ENCODE measurements around the gene DZIP1L. TPM values are rescaled to one million over a fixed set of nuclear protein-coding genes. Genes with fewer than 3 reads are reported as not detected.

DZIP1L gene
- total RNA-seq, 5 donors from 2014 or later (not counting 1 experiment from before 2014, with no cell fraction given), result not detected

DNA sequence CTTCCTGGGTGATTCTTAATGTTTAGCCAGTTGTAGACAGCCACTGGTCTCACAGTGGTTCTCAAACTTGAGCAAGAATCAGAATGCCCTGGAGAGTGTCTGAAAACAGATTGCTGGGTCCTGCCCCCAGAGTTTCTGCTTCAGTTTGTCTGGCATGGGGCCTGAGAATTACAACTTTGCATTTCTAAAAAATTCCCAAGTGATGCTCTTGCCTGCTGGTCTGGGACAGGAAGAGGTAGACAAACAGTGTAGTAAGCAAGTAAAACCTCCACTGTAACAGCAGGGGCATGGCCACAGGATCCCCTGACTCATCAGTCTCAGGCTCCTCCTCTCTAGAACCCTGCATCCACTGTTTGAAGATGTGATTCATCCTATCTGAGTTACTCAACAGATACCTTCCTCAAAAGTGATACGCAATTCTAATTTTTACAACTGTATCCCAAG lies 36.5 kb downstream of the DZIP1L start:
- ATAC-seq (replicated peaks in 1 of 4) (no peak), DNase-seq (no peak)
- no peaks in the 10 kb centered on the region for H3K9me3 ChIP-seq
- Mint-ChIP-seq H3K4me1 (peaks cover 18 to 25% (median 22%) of the 10 kb centered on the region in 3 donors), H3K9me3 (no peaks in the 10 kb centered on the region), H3K27ac (no peak overlapping the region), H3K36me3 (no peaks in the 10 kb centered on the region), H3K4me3 (no peak overlapping the region), H3K27me3 (no peaks in the 10 kb centered on the region)
- CTCF ChIA-PET, result interaction anchor here in 1 of 2 donors (1.0 kb wide), 1 partner anchor 9 kb away, joined by 3 read pairs; no protein-coding TSS in a partner anchor
- POLR2A ChIA-PET, result no interaction called here
- no CpG with 5 or more reads among the region's 1 CpG for whole genome bisulfite sequencing (ENCODE audit: insufficient coverage)
- H3K36me3 ChIP-seq (ENCODE audit: control insufficient read depth in 2 of 2, extremely low read depth in 1 of 2, insufficient read depth in 1 of 2, low read length in 1 of 2), result no peaks in the 10 kb centered on the region
- no peak overlapping the region for H3K27ac ChIP-seq (ENCODE audit: low read length)
- H3K27me3 ChIP-seq (replicated peaks in 1 of 2; ENCODE audit: control insufficient read depth in 2 of 2, extremely low read depth in 1 of 2, insufficient read depth in 2 of 2, low read length in 1 of 2), result peaks cover 0 to 20% of the 10 kb centered on the region in 2 experiments
- peaks cover 0 to 10% of the 10 kb centered on the region in 2 experiments for H3K4me1 ChIP-seq (ENCODE audit: control insufficient read depth in 1 of 2, extremely low read depth in 1 of 2, insufficient read depth in 2 of 2, low read length in 2 of 2)
- H3K4me3 ChIP-seq (ENCODE audit: control insufficient read depth in 1 of 2, extremely low read depth in 1 of 2, low read length in 1 of 2), result no peak overlapping the region

DNA sequence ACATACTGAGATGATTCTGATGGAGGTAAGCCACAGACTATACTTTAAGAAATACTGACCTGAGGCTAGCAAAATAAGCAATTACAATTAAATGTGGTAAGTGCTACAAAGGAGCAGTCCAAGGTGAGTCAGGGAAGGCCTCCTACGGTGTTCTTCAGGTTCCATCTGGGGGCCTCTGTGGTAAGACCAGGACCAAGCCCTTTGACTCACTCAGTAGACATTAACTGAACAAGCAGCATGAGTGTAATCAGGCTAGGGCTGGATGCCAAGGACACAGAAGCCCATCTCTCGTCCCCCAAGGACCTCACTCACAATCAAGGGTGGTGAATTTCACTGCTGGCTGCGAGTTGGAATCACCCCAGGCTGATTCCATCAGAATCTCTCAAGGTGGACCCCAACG lies 37.3 kb downstream of the DZIP1L start:
- Histone ChIP-seq H3K36me3 (ENCODE audit: control insufficient read depth in 2 of 2, extremely low read depth in 1 of 2, insufficient read depth in 1 of 2, low read length in 1 of 2) (no peaks in the 10 kb centered on the region), H3K27ac (ENCODE audit: low read length) (no peak overlapping the region), H3K27me3 (replicated peaks in 1 of 2; ENCODE audit: control insufficient read depth in 2 of 2, extremely low read depth in 1 of 2, insufficient read depth in 2 of 2, low read length in 1 of 2) (peaks cover 0 to 14% of the 10 kb centered on the region in 2 experiments), H3K4me1 (ENCODE audit: control insufficient read depth in 1 of 2, extremely low read depth in 1 of 2, insufficient read depth in 2 of 2, low read length in 2 of 2) (peaks cover 0 to 1% of the 10 kb centered on the region in 2 experiments), H3K9me3 (no peaks in the 10 kb centered on the region), H3K4me3 (ENCODE audit: control insufficient read depth in 1 of 2, extremely low read depth in 1 of 2, low read length in 1 of 2) (no peak overlapping the region)
- peaks cover 15 to 18% (median 17%) of the 10 kb centered on the region in 3 donors for H3K4me1 Mint-ChIP-seq
- H3K27me3 Mint-ChIP-seq, result peaks cover 0 to 7% of the 10 kb centered on the region in 2 donors
- no peaks in the 10 kb centered on the region for H3K9me3 Mint-ChIP-seq
- 60% methylated on average over 1 of the region's 4 CpGs for WGBS (ENCODE audit: insufficient coverage)
- H3K4me3 Mint-ChIP-seq, result no peak overlapping the region
- ChIA-PET POLR2A (no interaction called here), CTCF (interaction anchor here in 1 of 2 donors (0.6 to 1.0 kb wide), 2 partner anchors 8 to 1339 kb away, joined by 3 to 6 read pairs; no protein-coding TSS in a partner anchor)
- H3K27ac Mint-ChIP-seq, result no peak overlapping the region
- no peak for DNase-seq
- H3K36me3 Mint-ChIP-seq, result no peaks in the 10 kb centered on the region
- ATAC-seq (replicated peaks in 1 of 4), result no peak

DNA sequence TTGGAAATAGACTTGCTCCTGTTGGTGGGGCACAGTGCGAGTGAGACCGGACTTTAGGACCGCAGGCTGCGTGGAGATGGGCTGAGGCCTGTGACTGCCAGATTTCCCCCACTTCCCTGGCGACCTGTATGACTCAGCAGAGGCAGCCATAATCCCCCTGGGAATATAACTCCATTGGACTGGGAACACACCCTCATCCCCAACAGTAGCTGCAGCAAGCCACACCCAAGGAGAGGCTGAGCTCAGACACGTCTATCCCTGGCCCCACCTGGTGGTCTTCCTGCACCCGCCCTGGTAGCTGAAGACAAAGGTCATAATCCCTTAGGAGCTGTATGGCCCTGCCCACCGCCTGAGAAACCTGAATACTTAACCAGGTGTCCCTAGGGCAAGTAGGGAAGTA lies 42.6 kb downstream of the DZIP1L start:
- H3K27me3 Mint-ChIP-seq, result peaks cover 12 to 23% of the 10 kb centered on the region in 2 donors
- CTCF ChIA-PET, result no interaction called here
- Histone ChIP-seq H3K36me3 (ENCODE audit: control insufficient read depth in 2 of 2, extremely low read depth in 1 of 2, insufficient read depth in 1 of 2, low read length in 1 of 2) (no peaks in the 10 kb centered on the region), H3K4me1 (ENCODE audit: control insufficient read depth in 1 of 2, extremely low read depth in 1 of 2, insufficient read depth in 2 of 2, low read length in 2 of 2) (no peaks in the 10 kb centered on the region), H3K9me3 (no peaks in the 10 kb centered on the region), H3K27me3 (replicated peaks in 1 of 2; ENCODE audit: control insufficient read depth in 2 of 2, extremely low read depth in 1 of 2, insufficient read depth in 2 of 2, low read length in 1 of 2) (peaks cover 0 to 39% of the 10 kb centered on the region in 2 experiments), H3K27ac (ENCODE audit: low read length) (no peak overlapping the region), H3K4me3 (ENCODE audit: control insufficient read depth in 1 of 2, extremely low read depth in 1 of 2, low read length in 1 of 2) (no peak overlapping the region)
- no peaks in the 10 kb centered on the region for H3K9me3 Mint-ChIP-seq
- DNase-seq, result no peak
- ATAC-seq (replicated peaks in 1 of 4), result no peak
- no peaks in the 10 kb centered on the region for H3K36me3 Mint-ChIP-seq
- no peaks in the 10 kb centered on the region for H3K4me1 Mint-ChIP-seq
- no peak overlapping the region for H3K4me3 Mint-ChIP-seq
- POLR2A ChIA-PET, result interaction anchor here in 1 of 2 donors (0.6 kb wide), 1 partner anchor 1358 kb away, joined by 4 read pairs; no protein-coding TSS in a partner anchor
- H3K27ac Mint-ChIP-seq, result no peak overlapping the region
- WGBS (ENCODE audit: insufficient coverage), result 90% methylated on average over 7 of the region's 8 CpGs

GRCh38 chr3:138070006-138070405 lies 45.4 kb downstream of the DZIP1L start:
- H3K4me1 ChIP-seq (ENCODE audit: control insufficient read depth in 1 of 2, extremely low read depth in 1 of 2, insufficient read depth in 2 of 2, low read length in 2 of 2), result no peaks in the 10 kb centered on the region
- Mint-ChIP-seq H3K27me3 (peaks cover 12 to 23% of the 10 kb centered on the region in 2 donors), H3K4me3 (no peak overlapping the region), H3K27ac (no peak overlapping the region), H3K9me3 (no peaks in the 10 kb centered on the region), H3K4me1 (no peaks in the 10 kb centered on the region), H3K36me3 (no peaks in the 10 kb centered on the region)
- CTCF ChIA-PET, result interaction anchor here (0.7 to 1.6 kb wide), 7 partner anchors 8 to 627 kb away, joined by 3 to 9 read pairs (median 4); no protein-coding TSS in a partner anchor
- H3K27me3 ChIP-seq (replicated peaks in 1 of 2; ENCODE audit: control insufficient read depth in 2 of 2, extremely low read depth in 1 of 2, insufficient read depth in 2 of 2, low read length in 1 of 2), result peaks cover 0 to 41% of the 10 kb centered on the region in 2 experiments
- no CpG with 5 or more reads among the region's 4 CpGs for WGBS (ENCODE audit: insufficient coverage)
- no peak for DNase-seq
- POLR2A ChIA-PET, result no interaction called here
- H3K36me3 ChIP-seq (ENCODE audit: control insufficient read depth in 2 of 2, extremely low read depth in 1 of 2, insufficient read depth in 1 of 2, low read length in 1 of 2), result no peaks in the 10 kb centered on the region
- no peak overlapping the region for H3K4me3 ChIP-seq (ENCODE audit: control insufficient read depth in 1 of 2, extremely low read depth in 1 of 2, low read length in 1 of 2)
- no peak overlapping the region for H3K27ac ChIP-seq (ENCODE audit: low read length)
- H3K9me3 ChIP-seq, result no peaks in the 10 kb centered on the region
- ATAC-seq (replicated peaks in 1 of 4), result no peak

DNA sequence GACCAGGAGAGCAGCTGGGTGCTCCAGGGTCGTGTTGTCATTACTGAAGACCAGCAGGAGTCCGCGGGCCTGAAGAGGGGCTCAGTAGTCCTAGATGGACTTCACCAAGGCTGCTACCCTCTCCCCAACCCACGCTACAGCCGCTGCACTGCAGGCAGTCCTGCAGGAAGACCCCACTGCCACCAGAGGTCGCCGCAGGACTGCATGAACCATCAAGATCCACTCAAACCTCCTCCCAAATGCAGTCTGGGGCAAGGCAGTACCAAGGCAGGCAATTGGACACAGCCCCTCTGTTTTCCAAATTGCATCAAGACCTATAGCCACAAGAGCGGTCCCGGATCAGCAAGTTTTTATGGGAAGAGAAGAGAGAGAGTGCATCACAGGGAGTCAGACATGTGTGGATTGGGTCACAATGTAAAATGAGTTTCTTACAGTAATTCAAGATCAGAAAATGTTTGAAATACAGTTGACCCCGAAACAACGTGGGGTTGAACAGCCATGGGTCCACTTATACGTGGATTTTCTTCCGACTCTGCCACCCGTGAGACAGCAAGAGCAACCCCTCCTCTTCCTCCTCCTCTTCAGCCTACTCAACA lies 46.7 kb downstream of the DZIP1L start:
- Histone ChIP-seq H3K4me3 (ENCODE audit: control insufficient read depth in 1 of 2, extremely low read depth in 1 of 2, low read length in 1 of 2) (no peak overlapping the region), H3K27me3 (replicated peaks in 1 of 2; ENCODE audit: control insufficient read depth in 2 of 2, extremely low read depth in 1 of 2, insufficient read depth in 2 of 2, low read length in 1 of 2) (peaks cover 0 to 48% of the 10 kb centered on the region in 2 experiments), H3K9me3 (no peaks in the 10 kb centered on the region), H3K4me1 (ENCODE audit: control insufficient read depth in 1 of 2, extremely low read depth in 1 of 2, insufficient read depth in 2 of 2, low read length in 2 of 2) (no peaks in the 10 kb centered on the region), H3K36me3 (ENCODE audit: control insufficient read depth in 2 of 2, extremely low read depth in 1 of 2, insufficient read depth in 1 of 2, low read length in 1 of 2) (no peaks in the 10 kb centered on the region), H3K27ac (ENCODE audit: low read length) (no peak overlapping the region)
- 16% methylated on average over 7 of the region's 14 CpGs for WGBS (ENCODE audit: insufficient coverage)
- ATAC-seq (replicated peaks in 1 of 4), result peak; percentile 64 to 77 (median 72)
- ChIA-PET POLR2A (no interaction called here), CTCF (interaction anchor here (0.6 to 1.6 kb wide), 5 partner anchors 17 to 371 kb away, joined by 3 to 9 read pairs (median 4); no protein-coding TSS in a partner anchor)
- DNase-seq, result peak; percentile 14 to 76 (median 58)
- H3K9me3 Mint-ChIP-seq, result no peaks in the 10 kb centered on the region
- H3K4me1 Mint-ChIP-seq, result no peaks in the 10 kb centered on the region
- H3K27ac Mint-ChIP-seq, result no peak overlapping the region
- peaks cover 12 to 22% of the 10 kb centered on the region in 2 donors for H3K27me3 Mint-ChIP-seq
- H3K36me3 Mint-ChIP-seq, result no peaks in the 10 kb centered on the region
- no peak overlapping the region for H3K4me3 Mint-ChIP-seq

DNA sequence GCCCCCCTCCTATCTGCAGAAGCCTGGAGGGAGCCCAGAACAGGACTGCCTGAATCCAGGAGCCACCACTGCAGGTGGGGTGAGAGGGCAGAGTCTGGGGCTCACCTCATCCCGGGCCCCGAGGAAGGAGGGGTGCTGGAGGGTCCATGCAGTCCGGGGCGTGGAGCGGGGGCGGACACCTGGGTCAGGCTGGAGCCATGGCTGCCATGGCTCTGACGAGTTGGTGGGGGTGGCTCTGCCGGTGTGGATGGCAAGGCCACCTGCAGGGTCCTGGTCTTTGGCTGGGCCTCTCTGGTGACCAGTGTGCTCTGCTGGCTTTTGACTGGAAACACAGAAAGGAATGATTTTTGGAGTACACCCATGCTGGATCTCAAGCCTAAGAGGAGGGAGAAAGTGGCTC lies 47.4 kb downstream of the DZIP1L start:
- WGBS (ENCODE audit: insufficient coverage), result 87% methylated on average over 8 of the region's 8 CpGs
- CTCF ChIA-PET, result no interaction called here
- Histone ChIP-seq H3K27ac (ENCODE audit: low read length) (no peak overlapping the region), H3K4me1 (ENCODE audit: control insufficient read depth in 1 of 2, extremely low read depth in 1 of 2, insufficient read depth in 2 of 2, low read length in 2 of 2) (no peaks in the 10 kb centered on the region), H3K9me3 (no peaks in the 10 kb centered on the region), H3K27me3 (replicated peaks in 1 of 2; ENCODE audit: control insufficient read depth in 2 of 2, extremely low read depth in 1 of 2, insufficient read depth in 2 of 2, low read length in 1 of 2) (peaks cover 0 to 48% of the 10 kb centered on the region in 2 experiments), H3K36me3 (ENCODE audit: control insufficient read depth in 2 of 2, extremely low read depth in 1 of 2, insufficient read depth in 1 of 2, low read length in 1 of 2) (no peaks in the 10 kb centered on the region), H3K4me3 (ENCODE audit: control insufficient read depth in 1 of 2, extremely low read depth in 1 of 2, low read length in 1 of 2) (no peak overlapping the region)
- Mint-ChIP-seq H3K27me3 (peaks cover 12 to 16% of the 10 kb centered on the region in 2 donors), H3K4me3 (no peak overlapping the region), H3K9me3 (no peaks in the 10 kb centered on the region), H3K4me1 (no peaks in the 10 kb centered on the region), H3K27ac (no peak overlapping the region), H3K36me3 (no peaks in the 10 kb centered on the region)
- no peak for ATAC-seq (replicated peaks in 1 of 4)
- DNase-seq, result no peak
- POLR2A ChIA-PET, result no interaction called here
